Activated T-cell treated with anti-CD3 and anti-CD28 coated beads, Interleukin-2, amount 50 U/mL, for 4 hours (primary cell): ENCODE measurements around the gene MAN2B1. TPM values are rescaled to one million over a fixed set of nuclear protein-coding genes. Genes with fewer than 3 reads are reported as not detected.
"Not testable (repeated sequence)": the region's sequence is repeated elsewhere in the genome, so short reads cannot be mapped to it uniquely, and the experiment has no call there.

Source experiments
- ATAC-seq, 2 donors: fragments of 200-7000 bp; cut with Tn5 transposase; one replicate each; pipeline ENCODE4 v1.10.0; 2021
- DNase-seq: peaks from one replicate; pipeline ENCODE4 v3.0.0-alpha.2; 2020
- H3K27me3 Mint-ChIP-seq: one replicate; pipeline ENCODE4 v1.8.0; 2021; ENCODE audit warnings: low read depth, mixed read lengths
- H3K36me3 Mint-ChIP-seq: one replicate; pipeline ENCODE4 v1.8.0; 2022; ENCODE audit warnings: mixed read lengths; ENCODE audit not compliant: insufficient read depth
- H3K4me1 Mint-ChIP-seq: one replicate; pipeline ENCODE4 v1.8.0; 2021; ENCODE audit warnings: low read depth, mixed read lengths
- H3K4me3 Mint-ChIP-seq: one replicate; pipeline ENCODE4 v1.8.0; 2021; ENCODE audit warnings: mild to moderate bottlenecking, moderate library complexity, mixed read lengths
- H3K9me3 Mint-ChIP-seq: one replicate; pipeline ENCODE4 v1.8.0; 2021; ENCODE audit warnings: mixed read lengths
- total RNA-seq, 3 donors: library from RNA; stranded (reverse); gene quantifications; one replicate each; pipeline ENCODE4 v1.2.1, GENCODE V29; 2021

MAN2B1 gene
- total RNA-seq = 100 to 1,000 TPM in 2 of 3 donors, 10 to 100 TPM in 1; 97.3 to 131 (median 127) TPM

GRCh38 chr19:12666265-12667048 lies at the start of gene MAN2B1, which contains the start of gene WDR83:
MAN2B1 (minus strand) TSS chr19:12666742; CDS start chr19:12666701, 41 bp downstream.
WDR83 (plus strand) TSS chr19:12666807; CDS start chr19:12669791, 2,984 bp downstream.
- H3K36me3 Mint-ChIP-seq = peaks cover 13% of the 10 kb centered on the region
- peak; percentile 78 for DNase-seq
- peak; percentile 81 to 82 for ATAC-seq
- H3K9me3 Mint-ChIP-seq = no peaks in the 10 kb centered on the region
- no peaks in the 10 kb centered on the region for H3K27me3 Mint-ChIP-seq
- H3K4me3 Mint-ChIP-seq = peak within 1 kb of the TSS; percentile 94
- H3K4me1 Mint-ChIP-seq = peaks cover 46% of the 10 kb centered on the region

- no peak for DNase-seq
These were observed 49.4 kb upstream of the MAN2B1 start for GRCh38 chr19:12715929-12716328.

GRCh38 chr19:12715102-12715501 lies 48.6 kb upstream of the MAN2B1 start:
- Mint-ChIP-seq H3K4me3 (no peak overlapping the region), H3K9me3 (no peaks in the 10 kb centered on the region), H3K36me3 (peaks cover 33% of the 10 kb centered on the region), H3K27me3 (no peaks in the 10 kb centered on the region), H3K4me1 (peaks cover 7% of the 10 kb centered on the region)
- DNase-seq (no peak), ATAC-seq (no peak)

More at GRCh38 chr19:12715929-12716328, 49.4 kb upstream of the MAN2B1 start:
- H3K27me3 Mint-ChIP-seq = no peaks in the 10 kb centered on the region
- H3K4me1 Mint-ChIP-seq = peaks cover 13% of the 10 kb centered on the region
- H3K9me3 Mint-ChIP-seq = no peaks in the 10 kb centered on the region
- peaks cover 30% of the 10 kb centered on the region for H3K36me3 Mint-ChIP-seq
- H3K4me3 Mint-ChIP-seq = no peak overlapping the region
- ATAC-seq = no peak

- not testable (repeated sequence) for DNase-seq, H3K4me3 Mint-ChIP-seq, H3K9me3 Mint-ChIP-seq, H3K27me3 Mint-ChIP-seq, H3K4me1 Mint-ChIP-seq, ATAC-seq
- H3K36me3 Mint-ChIP-seq = peaks cover 27% of the 10 kb centered on the region
These were observed 46.8 kb upstream of the MAN2B1 start for GRCh38 chr19:12713304-12713703.

- not testable (repeated sequence) for H3K4me1 Mint-ChIP-seq, H3K9me3 Mint-ChIP-seq, ATAC-seq, DNase-seq, H3K4me3 Mint-ChIP-seq, H3K27me3 Mint-ChIP-seq
- H3K36me3 Mint-ChIP-seq = peaks cover 27% of the 10 kb centered on the region
These were observed 45.5 kb upstream of the MAN2B1 start for GRCh38 chr19:12712077-12712476.

GRCh38 chr19:12711187-12711586 lies 44.6 kb upstream of the MAN2B1 start:
- H3K4me1 Mint-ChIP-seq = no peaks in the 10 kb centered on the region
- no peak for ATAC-seq
- H3K4me3 Mint-ChIP-seq = no peak overlapping the region
- H3K27me3 Mint-ChIP-seq = no peaks in the 10 kb centered on the region
- DNase-seq = no peak
- peaks cover 27% of the 10 kb centered on the region for H3K36me3 Mint-ChIP-seq
- H3K9me3 Mint-ChIP-seq = no peaks in the 10 kb centered on the region

- DNase-seq (no peak), ATAC-seq (no peak)
- H3K27me3 Mint-ChIP-seq = no peaks in the 10 kb centered on the region
- no peaks in the 10 kb centered on the region for H3K4me1 Mint-ChIP-seq
- H3K36me3 Mint-ChIP-seq = peaks cover 35% of the 10 kb centered on the region
- H3K4me3 Mint-ChIP-seq = no peak overlapping the region
- H3K9me3 Mint-ChIP-seq = no peaks in the 10 kb centered on the region
These were observed 42.1 kb upstream of the MAN2B1 start for GRCh38 chr19:12708641-12709040.

DNA sequence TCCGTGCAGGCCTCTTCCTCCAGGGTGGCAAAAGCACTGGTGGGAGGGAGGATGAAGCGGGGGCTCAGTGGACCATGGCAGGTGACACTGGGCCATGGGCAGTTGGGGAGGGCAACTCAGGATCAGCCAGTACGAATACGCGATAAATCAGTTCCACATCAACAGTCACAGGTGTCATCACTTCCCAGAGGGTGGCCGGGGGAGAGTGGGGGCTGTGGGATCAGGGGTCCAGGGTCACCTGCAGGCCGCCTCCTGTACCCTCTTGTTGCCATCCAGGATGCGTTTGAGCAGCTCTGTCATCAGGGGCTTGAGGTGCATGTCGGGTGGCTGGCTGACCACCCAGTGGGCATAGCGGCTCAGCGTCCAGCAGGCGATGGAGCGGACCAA lies 39.8 kb upstream of the MAN2B1 start:
- H3K36me3 Mint-ChIP-seq = peaks cover 38% of the 10 kb centered on the region
- ATAC-seq (no peak), DNase-seq (no peak)
- no peaks in the 10 kb centered on the region for H3K27me3 Mint-ChIP-seq
- no peak overlapping the region for H3K4me3 Mint-ChIP-seq
- no peaks in the 10 kb centered on the region for H3K4me1 Mint-ChIP-seq
- no peaks in the 10 kb centered on the region for H3K9me3 Mint-ChIP-seq

DNA sequence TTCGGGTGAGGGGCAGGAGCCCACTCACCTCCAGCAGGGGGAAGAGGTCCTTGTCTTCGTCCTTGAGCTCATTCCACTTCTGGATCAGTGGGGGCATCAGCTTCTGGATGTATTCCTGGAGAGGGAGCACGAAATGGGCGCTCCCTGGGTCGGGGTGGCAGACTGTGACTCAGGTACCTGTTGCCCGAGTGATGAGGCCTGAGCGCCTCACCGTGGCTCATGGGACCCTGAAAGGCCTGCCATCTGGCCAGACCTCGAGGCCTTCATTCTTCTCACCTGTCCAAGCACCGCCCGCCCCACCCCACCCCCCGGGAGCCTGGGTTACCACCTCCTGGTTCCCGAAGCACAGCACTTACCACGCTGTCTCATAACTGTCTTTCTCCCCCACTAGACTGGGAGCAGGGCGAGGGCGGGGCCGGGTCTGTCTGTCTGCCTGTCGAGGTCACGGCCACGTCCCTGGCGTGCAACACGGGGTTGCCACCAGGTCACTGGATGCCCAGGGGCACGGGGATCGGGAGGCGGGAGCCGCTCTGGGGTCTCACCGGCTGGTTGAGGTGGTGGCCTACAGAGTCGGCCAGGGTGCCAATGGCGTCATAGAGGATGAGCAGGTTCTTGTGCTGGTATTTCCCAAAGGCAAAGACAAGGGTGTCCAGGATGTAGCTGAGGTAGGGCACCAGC lies 39.3 kb upstream of the MAN2B1 start:
- DNase-seq (no peak), ATAC-seq (no peak)
- Mint-ChIP-seq H3K9me3 (no peaks in the 10 kb centered on the region), H3K27me3 (no peaks in the 10 kb centered on the region), H3K36me3 (peaks cover 40% of the 10 kb centered on the region), H3K4me1 (no peaks in the 10 kb centered on the region), H3K4me3 (no peak overlapping the region)

GRCh38 chr19:12705169-12705568 lies 38.6 kb upstream of the MAN2B1 start:
- Mint-ChIP-seq H3K27me3 (no peaks in the 10 kb centered on the region), H3K4me3 (no peak overlapping the region), H3K36me3 (peaks cover 34% of the 10 kb centered on the region), H3K4me1 (no peaks in the 10 kb centered on the region), H3K9me3 (no peaks in the 10 kb centered on the region)
- no peak for DNase-seq
- ATAC-seq = no peak

DNA sequence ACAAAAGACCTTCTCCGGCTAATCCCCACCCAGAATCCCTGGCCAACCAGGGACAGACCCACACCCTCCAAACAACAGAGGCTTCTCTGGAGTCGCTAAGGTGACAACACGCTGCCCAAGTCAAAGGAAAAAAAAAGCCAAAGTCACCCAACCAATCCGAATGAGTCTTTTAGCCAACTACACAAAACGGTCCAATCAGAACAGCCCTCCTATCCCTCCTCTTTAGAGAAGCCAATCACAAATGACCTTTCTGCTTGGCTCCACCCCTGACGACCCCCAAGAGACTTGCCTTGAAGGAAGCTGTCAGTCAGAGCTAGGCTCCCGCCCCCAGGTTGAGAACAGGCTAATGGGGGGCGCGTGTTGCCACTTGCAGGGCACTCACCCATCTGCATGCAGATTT lies 36.5 kb upstream of the MAN2B1 start:
- Mint-ChIP-seq H3K4me3 (no peak overlapping the region), H3K4me1 (peaks cover 2% of the 10 kb centered on the region), H3K36me3 (peaks cover 35% of the 10 kb centered on the region), H3K9me3 (no peaks in the 10 kb centered on the region), H3K27me3 (no peaks in the 10 kb centered on the region)
- DNase-seq (no peak), ATAC-seq (peak; percentile 67 to 72)

DNA sequence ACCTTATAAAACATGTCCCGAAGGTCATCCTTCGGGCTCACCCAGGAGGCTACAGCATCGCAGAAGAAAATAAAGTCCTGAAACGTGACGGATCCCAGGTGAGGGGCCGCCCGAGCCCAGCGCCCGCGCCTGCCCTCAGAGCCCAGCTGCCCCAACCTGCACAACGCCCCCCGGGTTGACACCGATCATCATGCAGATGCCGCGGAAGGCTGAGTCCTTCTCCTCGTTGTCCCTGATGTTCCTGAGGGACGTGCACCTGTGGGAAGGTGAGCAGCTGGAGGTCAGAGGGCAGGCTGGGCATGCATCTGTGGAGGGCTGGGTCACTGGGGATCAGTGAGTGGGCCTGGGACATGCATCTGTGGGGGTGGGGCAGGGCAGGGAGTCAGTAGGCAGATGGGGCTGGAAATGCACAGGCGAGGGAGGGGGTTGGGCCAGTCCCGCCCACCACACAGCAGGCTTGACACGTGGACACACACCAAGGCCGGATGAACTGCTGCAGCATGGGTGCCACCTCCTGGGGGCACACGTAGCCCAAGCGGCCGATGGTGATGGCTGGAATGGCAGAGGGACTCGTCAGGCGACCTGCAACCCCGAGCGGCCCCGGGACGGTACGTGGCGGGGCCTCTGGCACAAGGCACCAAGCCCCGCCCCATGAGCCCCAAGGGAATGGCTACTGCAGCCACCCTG lies 35.2 kb upstream of the MAN2B1 start:
- Mint-ChIP-seq H3K27me3 (no peaks in the 10 kb centered on the region), H3K4me3 (no peak overlapping the region), H3K36me3 (peaks cover 35% of the 10 kb centered on the region), H3K4me1 (peaks cover 4% of the 10 kb centered on the region), H3K9me3 (no peaks in the 10 kb centered on the region)
- ATAC-seq = no peak
- DNase-seq = no peak

- DNase-seq = no peak
These were observed 31.6 kb upstream of the MAN2B1 start for GRCh38 chr19:12698138-12698537.

DNA sequence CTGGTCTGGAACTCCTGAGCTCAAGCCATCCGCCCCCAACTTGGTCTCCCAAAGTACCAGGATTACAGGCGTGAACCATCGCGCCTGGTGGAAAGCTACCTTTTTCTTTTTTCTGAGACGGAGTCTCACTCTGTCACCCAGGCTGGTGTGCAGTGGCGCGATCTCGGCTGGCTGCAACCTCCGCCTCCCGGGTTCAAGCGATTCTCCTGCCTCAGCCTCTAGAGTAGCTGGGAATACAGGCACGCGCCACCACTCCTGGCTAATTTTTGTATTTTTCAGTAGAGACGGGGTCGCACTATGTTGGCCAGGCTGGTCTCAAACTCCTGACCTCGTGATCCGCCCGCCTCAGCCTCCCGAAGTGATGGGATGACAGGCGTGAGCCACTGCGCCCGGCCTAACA lies 30.9 kb upstream of the MAN2B1 start:
- not testable (repeated sequence) for H3K27me3 Mint-ChIP-seq, ATAC-seq, H3K9me3 Mint-ChIP-seq, H3K4me1 Mint-ChIP-seq, DNase-seq
- Mint-ChIP-seq H3K36me3 (peaks cover 11% of the 10 kb centered on the region), H3K4me3 (peak overlapping the region; percentile 24)

More at GRCh38 chr19:12698138-12698537, 31.6 kb upstream of the MAN2B1 start:
- peak overlapping the region; percentile 66 for H3K4me3 Mint-ChIP-seq
- no peaks in the 10 kb centered on the region for H3K27me3 Mint-ChIP-seq
- ATAC-seq = no peak
- no peaks in the 10 kb centered on the region for H3K9me3 Mint-ChIP-seq
- peaks cover 8% of the 10 kb centered on the region for H3K4me1 Mint-ChIP-seq
- peaks cover 14% of the 10 kb centered on the region for H3K36me3 Mint-ChIP-seq
